Measurements from ENCODE around the gene DSCAML1.

Gene DSCAML1

GRCh38 chr11:117663414-117663813, 133.6 kb downstream of the DSCAML1 start:
- no peak for DNase-seq (ENCODE audit: low spot score)

DNA sequence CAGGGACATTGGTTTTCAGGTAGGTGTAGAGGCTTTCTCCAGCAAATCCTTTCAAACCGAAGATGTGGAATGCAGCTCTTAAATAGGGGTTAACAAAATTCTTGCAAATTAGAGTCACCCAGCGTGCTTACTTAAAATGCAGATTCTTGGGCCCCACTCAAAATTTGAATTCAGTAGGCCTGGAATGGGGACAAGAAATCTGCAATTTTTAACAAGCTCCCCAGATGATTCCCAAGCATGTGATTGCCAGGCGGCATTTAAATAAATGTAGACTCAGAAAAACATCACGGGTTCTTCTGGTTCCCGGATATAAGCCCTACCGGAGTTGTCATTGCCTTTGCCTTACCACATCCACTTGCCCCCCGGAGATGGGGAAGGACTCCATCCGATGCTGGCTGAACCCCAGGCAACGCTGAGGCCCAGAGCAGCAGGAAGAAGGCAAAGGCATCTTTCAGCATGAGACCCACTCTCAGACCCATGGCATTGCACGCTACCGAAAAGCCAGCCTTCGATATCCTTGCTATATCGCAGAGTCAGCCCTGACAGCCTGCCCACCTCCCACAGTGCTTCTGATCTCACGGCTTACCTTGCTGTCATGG, 134.2 kb downstream of the DSCAML1 start:
- DNase-seq (ENCODE audit: low spot score) = no peak

DNA sequence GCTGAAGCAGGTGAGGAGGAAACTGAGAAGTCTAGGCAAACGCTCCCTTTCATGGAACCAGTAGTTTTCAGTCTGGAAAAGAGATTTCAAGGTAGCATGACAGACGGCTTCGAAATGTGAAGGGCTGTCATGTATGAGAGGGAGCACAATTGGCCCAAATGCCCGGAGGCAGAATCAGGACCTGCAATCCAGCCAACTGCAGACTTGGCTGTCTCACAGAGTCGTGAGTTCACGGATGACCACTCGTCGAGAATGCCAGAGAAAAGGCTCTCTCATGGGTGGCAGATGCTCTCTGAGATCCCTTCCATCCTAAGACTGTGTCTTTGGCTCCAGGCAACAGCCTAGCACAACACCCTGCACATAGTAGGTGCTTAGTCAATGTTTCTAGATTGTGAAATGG, 134.8 kb downstream of the DSCAML1 start:
- DNase-seq (ENCODE audit: low spot score) = no peak

GRCh38 chr11:117658809-117659208, 138.2 kb downstream of the DSCAML1 start:
- no peak for DNase-seq (ENCODE audit: low spot score)

GRCh38 chr11:117657794-117658193, 139.2 kb downstream of the DSCAML1 start:
- DNase-seq (ENCODE audit: low spot score) = no peak

DNA sequence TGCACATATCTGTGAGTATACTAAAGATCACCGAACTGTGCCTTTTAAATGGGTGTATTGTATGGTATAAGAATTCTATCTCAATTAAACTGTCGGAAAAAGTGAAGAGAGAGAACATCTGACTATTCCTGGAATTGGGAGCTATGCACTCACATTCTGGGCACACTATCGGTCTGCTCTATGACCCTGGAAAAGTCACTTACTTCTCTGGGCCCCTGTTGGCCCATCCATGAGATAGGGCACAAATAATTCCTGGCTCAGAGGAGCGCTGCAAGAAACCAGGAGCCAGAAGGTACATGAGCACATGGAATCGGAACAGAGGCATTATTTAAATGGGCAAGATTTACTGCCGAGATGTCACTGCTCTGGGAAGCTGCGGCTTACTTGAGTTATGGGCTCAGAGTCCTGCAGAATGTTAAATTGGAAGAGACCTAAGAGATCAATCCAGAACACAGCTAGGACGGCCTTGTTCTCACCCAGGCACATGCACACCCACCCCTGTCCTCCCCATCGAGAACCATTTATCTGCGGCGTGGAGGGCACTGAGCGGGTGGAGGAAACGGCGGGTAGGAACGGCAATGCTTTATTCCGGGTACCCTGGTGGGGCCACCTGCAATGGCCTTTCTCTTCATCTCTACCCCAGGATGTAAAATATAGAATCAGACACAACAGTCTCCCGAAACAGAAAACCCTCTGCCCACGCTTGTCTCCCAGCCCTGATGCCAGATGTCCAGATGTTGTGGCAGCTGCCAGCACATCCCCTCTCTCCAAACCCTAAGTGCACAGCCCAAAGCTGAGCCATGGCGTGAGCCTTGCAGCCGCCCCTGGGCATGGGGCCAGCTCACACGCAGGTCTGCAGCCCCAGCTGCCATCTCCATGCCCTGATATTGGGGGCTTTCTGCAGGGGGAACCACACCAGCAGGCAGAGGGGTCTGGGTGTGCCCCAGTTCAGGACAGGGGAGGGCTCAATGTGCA, 142.4 kb downstream of the DSCAML1 start:
- no peak for DNase-seq (ENCODE audit: low spot score)

DNA sequence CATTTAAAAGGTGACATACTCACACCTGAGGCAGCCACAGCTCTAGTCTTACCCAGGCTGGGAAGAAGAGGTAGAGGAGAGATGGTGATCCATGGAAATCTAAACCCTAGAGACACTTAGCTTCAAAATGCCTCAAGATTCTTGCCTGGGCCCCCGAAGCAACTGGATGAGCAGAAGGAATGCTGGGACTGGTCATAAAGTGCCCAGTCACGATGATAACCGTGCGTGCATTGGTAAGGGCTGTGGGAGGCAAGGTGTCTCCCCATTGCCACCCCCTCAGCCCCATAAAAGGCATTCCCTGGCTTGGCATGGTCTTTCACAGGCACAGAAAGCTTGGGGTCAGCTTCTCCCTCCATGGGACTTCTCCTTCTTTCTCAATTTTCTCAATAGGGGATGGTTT, 144.5 kb downstream of the DSCAML1 start:
- no peak for DNase-seq (ENCODE audit: low spot score)

DNA sequence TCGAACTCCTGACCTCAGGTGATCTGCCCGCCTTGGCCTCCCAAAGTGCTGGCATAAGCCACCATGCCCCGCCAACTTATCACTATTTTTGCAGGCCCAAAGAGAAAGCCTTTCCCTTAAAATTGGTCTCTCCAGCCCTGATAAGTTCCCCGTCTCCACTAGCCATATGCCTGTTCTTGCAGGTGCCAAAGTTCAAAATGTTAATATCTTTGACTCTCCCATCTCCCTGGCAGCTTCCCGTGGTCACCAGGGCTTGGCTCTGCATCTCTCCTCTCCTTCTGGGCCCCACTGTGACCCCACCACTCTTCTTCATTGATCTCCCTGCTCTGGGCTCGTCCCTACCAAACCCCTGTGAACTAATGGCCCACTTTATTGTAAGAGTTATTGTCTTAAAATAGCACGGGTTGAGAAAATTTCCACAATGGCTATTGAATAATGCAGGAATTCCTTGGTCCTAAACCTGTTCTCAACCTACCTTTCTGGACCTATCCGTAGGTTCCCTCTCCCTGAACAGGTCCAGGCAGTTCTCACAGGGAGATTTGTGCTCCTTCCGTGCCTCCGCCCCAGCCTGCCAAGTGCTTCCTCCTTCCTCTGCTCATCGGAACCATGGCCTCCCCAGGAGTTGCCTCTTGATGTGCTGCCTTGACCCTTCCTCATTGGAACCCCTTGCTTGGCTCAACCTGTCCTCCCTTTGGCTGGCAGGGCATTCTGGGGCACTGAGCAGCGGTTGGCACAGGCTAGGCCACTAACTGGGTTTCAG, 147.5 kb downstream of the DSCAML1 start:
- no peak for DNase-seq (ENCODE audit: low spot score)

- DNase-seq (ENCODE audit: low spot score) = no peak
Observed at GRCh38 chr11:117647872-117648271, 149.1 kb downstream of the DSCAML1 start.

GRCh38 chr11:117647207-117647606, 149.8 kb downstream of the DSCAML1 start:
- no peak for DNase-seq (ENCODE audit: low spot score)

DNA sequence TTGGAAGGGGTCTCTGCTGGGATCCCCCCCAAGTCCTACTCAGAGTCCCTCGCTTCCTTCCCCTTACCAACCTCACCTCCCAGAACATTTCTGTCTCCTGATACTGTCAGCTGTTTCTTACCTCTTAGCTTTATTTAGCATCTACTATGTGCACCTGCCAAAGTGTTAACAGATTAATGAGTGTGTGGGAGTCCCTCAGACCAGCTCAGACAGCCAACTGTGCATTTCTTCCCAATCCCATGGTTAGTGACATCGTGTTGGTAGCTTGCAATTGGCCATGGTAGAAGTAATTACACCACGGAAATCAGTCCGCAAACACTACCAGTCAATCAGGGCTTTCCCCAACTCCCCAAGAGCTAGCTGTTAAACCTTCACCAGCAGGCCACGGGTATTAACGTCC, 150.6 kb downstream of the DSCAML1 start:
- DNase-seq (ENCODE audit: low spot score) = no peak

GRCh38 chr11:117644403-117645155, 152.4 kb downstream of the DSCAML1 start:
- DNase-seq (ENCODE audit: low spot score) = no peak

DNA sequence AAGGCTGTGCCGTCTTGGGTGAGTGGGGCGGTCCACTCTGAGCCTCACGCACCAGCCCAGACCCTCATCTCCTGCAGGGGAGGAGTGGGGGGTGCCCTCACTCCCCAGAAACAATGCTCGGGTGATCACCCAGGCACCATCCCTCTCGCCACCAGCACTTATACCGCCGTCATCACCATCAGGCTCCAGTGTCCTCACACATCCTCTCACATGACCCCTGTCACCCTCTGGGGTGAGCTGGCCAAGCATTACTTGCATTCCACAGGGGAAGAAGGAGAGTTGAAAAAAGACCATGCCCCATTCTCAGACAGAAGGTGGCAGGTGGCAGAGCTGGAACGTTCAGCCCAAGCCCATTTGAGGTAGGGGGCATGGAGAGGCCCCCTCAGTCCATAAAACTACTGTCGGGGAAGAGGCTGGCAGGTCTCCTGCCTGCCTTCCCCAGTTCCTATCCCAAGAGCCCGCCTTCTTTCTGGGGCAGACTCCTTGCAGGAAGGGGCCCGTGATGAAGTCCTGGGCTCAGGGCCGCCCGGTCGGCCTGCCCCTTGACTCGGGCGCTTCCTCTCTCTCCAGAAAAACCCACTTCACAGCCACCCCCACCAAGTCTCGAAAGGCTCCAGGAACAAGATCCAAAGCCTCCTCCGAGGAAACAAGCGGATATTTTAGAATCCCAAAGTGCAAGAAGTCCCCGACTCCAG, 153.3 kb downstream of the DSCAML1 start:
- no peak for DNase-seq (ENCODE audit: low spot score)

DNA sequence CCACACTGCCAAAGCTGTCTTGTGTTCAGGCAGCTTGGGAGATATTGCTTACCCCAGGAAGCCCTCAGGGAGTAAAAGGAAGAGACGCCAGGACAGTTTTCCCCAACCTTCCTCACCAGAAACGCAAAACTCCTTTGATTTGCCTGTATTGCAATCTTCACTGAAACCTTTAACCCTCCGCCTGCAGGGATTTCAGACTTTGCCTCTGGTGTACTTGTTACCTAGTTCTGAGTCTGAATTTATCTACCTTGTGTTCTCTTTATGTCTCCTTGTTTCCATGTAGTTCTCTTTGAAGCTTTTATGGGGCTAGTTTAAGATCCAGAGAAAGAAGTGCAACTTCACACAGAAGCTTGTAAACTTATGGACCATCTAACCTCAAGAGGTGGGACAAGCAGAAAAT, 154.2 kb downstream of the DSCAML1 start:
- DNase-seq (ENCODE audit: low spot score) = no peak

GRCh38 chr11:117642396-117642795, 154.6 kb downstream of the DSCAML1 start:
- no peak for DNase-seq (ENCODE audit: low spot score)

- DNase-seq (ENCODE audit: low spot score) = no peak
Observed at GRCh38 chr11:117641008-117641915, 155.8 kb downstream of the DSCAML1 start.

- no peak for DNase-seq (ENCODE audit: low spot score)
Observed at GRCh38 chr11:117640041-117640440, 157.0 kb downstream of the DSCAML1 start.

DNA sequence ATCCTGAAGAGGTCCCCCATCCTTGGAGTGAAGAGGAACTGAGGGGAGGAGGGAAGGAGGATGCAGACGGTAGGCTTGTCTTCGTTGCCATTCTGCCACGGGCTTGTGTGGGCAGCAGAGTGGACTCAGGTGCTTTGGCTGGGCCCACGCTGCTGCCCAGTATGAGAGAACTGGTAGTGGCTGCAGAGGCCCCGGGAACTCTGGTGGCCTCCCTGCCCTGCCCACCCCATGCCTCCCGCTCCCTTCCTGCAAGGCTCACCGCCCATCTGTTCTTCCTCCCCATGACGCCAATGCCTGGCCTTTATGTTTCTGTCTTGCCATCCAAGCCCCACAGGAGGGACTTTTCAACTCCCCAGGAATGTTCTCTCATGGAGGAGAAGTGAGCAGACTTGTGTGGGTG, 157.4 kb downstream of the DSCAML1 start:
- DNase-seq (ENCODE audit: low spot score) = no peak

DNA sequence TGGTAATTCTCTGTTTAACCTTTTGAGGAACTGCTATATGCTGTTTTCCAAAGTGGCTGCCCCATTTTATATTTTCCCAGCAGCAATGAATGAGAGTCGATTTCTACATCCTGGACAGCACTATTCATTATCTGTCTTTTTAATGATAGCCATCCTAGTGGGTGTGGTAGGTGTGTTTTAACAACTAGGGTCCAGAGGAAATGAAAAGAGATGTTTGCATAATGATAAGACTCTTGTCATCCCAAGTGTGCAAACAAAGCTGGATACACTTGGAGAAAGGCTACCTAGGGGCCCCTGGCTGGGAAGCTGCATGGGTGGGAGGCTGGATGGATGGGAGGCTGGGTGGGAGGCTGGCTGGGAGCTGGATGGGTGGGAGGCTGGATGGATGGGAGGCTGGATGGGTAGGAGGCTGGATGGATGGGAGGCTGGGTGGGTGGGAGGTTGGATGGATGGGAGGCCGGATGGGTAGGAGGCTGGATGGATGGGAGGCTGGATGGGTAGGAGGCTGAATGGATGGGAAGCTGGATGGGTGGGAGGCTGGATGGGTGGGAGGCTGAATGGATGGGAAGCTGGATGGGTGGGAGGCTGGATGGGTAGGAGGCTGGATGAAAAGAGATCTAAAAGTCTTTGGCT, 158.0 kb downstream of the DSCAML1 start:
- DNase-seq (ENCODE audit: low spot score) = no peak

All from HuH-7.5 (cell line).